ENCODE data around the gene UBE4A. TPM values are rescaled to one million over a fixed set of nuclear protein-coding genes. Genes with fewer than 3 reads are reported as not detected.

UBE4A gene
- polyA plus RNA-seq, 1 of the 3 experiments (the other 2 are of a cell fraction), result 7.7 TPM

DNA sequence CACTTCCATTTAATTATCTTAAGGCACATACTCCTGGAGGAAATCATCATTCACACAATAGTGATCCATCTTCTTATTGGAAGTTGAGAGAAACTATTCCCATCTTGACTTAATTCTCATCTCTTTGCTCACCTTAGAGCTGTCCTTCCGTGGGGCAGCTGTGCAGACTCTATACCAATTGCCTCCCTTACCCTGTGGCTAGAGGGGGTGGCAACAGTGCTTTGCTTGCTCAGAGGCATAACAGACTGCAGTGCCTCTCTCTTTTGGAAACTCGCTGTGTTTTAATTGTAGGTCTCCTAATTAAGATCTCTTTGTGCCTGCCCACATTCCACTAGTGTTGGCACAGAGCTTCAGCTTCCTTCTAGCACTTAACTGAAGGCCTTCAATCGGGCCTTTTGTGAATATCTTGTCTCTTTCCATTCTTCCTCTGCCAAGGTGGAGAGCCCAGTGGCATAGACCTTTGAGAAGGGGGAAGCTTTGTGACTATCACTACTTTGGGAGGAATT, 82.4 kb downstream of the UBE4A start:
- Histone ChIP-seq H3K9ac (no peak overlapping the region), H3K9me3 (no peaks in the 10 kb centered on the region), H2AFZ (ENCODE audit: low read depth) (no peak overlapping the region), H3F3A (replicated peaks; ENCODE audit: insufficient read depth) (peaks cover 19% of the 10 kb centered on the region), H3K4me2 (0 out of 2 replicates have a peak overlapping the region, but pooled peaks have one; percentile 30), H4K20me1 (ENCODE audit: insufficient read depth) (peaks cover 94% of the 10 kb centered on the region), H3K4me3 (ENCODE audit: low read depth in 2 of 2, low read length in 1 of 2) (no peak overlapping the region), H3K9me2 (no peaks in the 10 kb centered on the region), H3K27me3 (ENCODE audit: insufficient read depth) (no peaks in the 10 kb centered on the region), H3K79me2 (ENCODE audit: insufficient read depth) (peaks cover 100% of the 10 kb centered on the region), H3K27ac (ENCODE audit: low read depth in 2 of 2, low read length in 1 of 2) (no peak overlapping the region), H3K36me3 (replicated peaks in 1 of 2; ENCODE audit: control insufficient read depth in 1 of 2, insufficient read depth in 2 of 2, low read length in 1 of 2) (peaks cover 21 to 28% of the 10 kb centered on the region in 2 experiments), H3K4me1 (ENCODE audit: control insufficient read depth in 1 of 2, insufficient read depth in 2 of 2, low read depth in 1 of 2, low read length in 1 of 2) (peaks cover 24 to 29% of the 10 kb centered on the region in 2 experiments; a peak in 3 of 4 replicates)
- DNase-seq, result no peak
- WGBS (ENCODE audit: low lambda C conversion rate), result 75% methylated on average over 3 of the region's 3 CpGs
- ChIA-PET POLR2A (interaction anchor here (1.4 kb wide), 1 partner anchor 11 kb away, joined by 3 read pairs; no protein-coding TSS in a partner anchor), CTCF (interaction anchor here (1.1 kb wide), 1 partner anchor 24 kb away, joined by 3 read pairs; no protein-coding TSS in a partner anchor)
- TF ChIP-seq TCF12 (IDR thresholded peaks at IDR 0.05) (no peak), FOSL2 (IDR thresholded peaks at IDR 0.05; ENCODE audit: borderline replicate concordance, low read depth) (no peak), NFIC (IDR thresholded peaks at IDR 0.05; ENCODE audit: borderline replicate concordance) (no peak), RAD21 (IDR thresholded peaks at IDR 0.05; ENCODE audit: low read length) (no peak), MXI1 (IDR thresholded peaks at IDR 0.05; ENCODE audit: low read depth, low read length) (no peak), YY1 (IDR thresholded peaks at IDR 0.05; ENCODE audit: low read depth) (no peak), MEF2A (IDR thresholded peaks at IDR 0.05; ENCODE audit: borderline replicate concordance, low read depth) (no peak), JUND (IDR thresholded peaks at IDR 0.05) (no peak), RCOR1 (IDR thresholded peaks at IDR 0.05; ENCODE audit: low read length) (no peak), TEAD4 (IDR thresholded peaks at IDR 0.05; ENCODE audit: borderline replicate concordance, insufficient read depth) (no peak), RXRA (IDR thresholded peaks at IDR 0.05; ENCODE audit: borderline replicate concordance, low read depth) (no peak), RFX5 (IDR thresholded peaks at IDR 0.05; ENCODE audit: low read length) (no peak), CHD2 (IDR thresholded peaks at IDR 0.05; ENCODE audit: low read length, partially characterized antibody) (no peak), GABPA (IDR thresholded peaks at IDR 0.05; ENCODE audit: low read depth) (no peak), EZH2phosphoT487 (IDR thresholded peaks at IDR 0.05; ENCODE audit: borderline replicate concordance, low read depth) (no peak)
- TF ChIP-seq, protein P1, sequence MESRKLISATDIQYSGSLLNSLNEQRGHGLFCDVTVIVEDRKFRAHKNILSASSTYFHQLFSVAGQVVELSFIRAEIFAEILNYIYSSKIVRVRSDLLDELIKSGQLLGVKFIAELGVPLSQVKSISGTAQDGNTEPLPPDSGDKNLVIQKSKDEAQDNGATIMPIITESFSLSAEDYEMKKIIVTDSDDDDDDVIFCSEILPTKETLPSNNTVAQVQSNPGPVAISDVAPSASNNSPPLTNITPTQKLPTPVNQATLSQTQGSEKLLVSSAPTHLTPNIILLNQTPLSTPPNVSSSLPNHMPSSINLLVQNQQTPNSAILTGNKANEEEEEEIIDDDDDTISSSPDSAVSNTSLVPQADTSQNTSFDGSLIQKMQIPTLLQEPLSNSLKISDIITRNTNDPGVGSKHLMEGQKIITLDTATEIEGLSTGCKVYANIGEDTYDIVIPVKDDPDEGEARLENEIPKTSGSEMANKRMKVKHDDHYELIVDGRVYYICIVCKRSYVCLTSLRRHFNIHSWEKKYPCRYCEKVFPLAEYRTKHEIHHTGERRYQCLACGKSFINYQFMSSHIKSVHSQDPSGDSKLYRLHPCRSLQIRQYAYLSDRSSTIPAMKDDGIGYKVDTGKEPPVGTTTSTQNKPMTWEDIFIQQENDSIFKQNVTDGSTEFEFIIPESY (IDR thresholded peaks at IDR 0.05; ENCODE audit: borderline replicate concordance, low read depth), result no peak
- TF ChIP-seq, protein P2, sequence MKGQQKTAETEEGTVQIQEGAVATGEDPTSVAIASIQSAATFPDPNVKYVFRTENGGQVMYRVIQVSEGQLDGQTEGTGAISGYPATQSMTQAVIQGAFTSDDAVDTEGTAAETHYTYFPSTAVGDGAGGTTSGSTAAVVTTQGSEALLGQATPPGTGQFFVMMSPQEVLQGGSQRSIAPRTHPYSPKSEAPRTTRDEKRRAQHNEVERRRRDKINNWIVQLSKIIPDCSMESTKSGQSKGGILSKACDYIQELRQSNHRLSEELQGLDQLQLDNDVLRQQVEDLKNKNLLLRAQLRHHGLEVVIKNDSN (IDR thresholded peaks at IDR 0.05; ENCODE audit: borderline replicate concordance, low read depth), result no peak
- TF ChIP-seq, protein P3, sequence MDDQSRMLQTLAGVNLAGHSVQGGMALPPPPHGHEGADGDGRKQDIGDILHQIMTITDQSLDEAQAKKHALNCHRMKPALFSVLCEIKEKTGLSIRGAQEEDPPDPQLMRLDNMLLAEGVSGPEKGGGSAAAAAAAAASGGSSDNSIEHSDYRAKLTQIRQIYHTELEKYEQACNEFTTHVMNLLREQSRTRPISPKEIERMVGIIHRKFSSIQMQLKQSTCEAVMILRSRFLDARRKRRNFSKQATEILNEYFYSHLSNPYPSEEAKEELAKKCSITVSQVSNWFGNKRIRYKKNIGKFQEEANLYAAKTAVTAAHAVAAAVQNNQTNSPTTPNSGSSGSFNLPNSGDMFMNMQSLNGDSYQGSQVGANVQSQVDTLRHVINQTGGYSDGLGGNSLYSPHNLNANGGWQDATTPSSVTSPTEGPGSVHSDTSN (IDR thresholded peaks at IDR 0.05), result no peak

Data from SK-N-SH (cell line).